Lung microvascular endothelial cell (primary cell): ENCODE measurements around the gene TTLL10. TPM values are rescaled to one million over a fixed set of nuclear protein-coding genes. Genes with fewer than 3 reads are reported as not detected.
A peak's percentile ranks its signal among the peaks of the same experiment; 100 is the strongest.

Experiments used
- DNase-seq, 2 donors: peaks; one replicate each; pipeline versions ENCODE4 v3.0.0 to v3.0.0-alpha.2; 2010; ENCODE audit warnings: low read depth in 2 of 2
- total RNA-seq: library from RNA; depleted of rRNA; stranded (reverse); fragments of >200 nt; gene quantifications from 2 replicates; pipeline ENCODE4 v1.2.1, GENCODE V29; 2014

The TTLL10 gene
- total RNA-seq, 1 donor from 2014 or later: not detected

DNA sequence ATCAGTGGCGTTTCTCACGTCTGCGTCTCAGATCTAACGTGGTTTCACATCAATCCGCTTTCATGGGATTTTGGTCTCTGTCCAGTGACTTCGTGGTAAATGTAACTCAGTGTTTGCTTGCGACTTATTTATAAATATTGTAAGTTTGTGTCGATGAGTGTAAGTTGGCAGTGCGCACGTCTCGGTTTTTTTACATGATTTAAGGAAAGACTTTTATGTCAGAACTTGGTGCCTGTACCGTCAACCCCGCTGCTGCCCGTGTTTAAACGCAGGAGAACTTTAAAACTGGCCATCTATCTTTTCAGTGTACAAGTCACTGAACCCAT, 59.9 kb downstream of the TTLL10 start:
- DNase-seq: no peak

DNA sequence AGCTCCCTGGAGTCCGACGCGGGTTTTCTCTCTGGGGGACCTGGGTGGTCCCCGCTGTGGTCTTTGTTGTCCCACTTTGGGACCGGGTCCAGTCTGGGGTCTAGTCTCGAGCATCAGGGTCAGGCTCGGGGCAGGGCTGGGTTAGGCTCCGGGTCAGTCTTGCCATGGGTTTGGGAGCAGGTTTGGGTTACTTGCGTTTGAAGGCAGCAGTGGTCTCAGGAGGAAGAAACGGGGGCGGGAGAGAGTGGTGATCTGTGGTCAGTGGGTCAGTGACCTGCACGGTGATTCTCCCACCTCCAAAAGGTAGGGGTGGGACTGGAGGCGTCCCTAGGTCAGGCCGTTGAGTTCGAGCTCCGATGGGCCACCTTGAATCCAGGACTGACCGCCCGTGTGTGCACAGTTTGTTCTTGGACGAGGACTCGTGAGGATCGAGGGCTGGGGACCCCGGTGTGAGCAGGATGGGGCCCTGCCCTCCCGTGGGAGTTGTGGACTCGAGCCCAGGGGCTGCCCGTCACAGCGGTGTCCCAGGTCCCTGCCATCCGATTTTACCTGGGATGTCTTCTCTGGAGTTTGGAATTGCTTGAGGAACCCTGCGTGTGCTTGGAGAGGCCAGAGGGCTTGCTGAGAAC, 60.6 kb downstream of the TTLL10 start:
- no peak for DNase-seq

DNA sequence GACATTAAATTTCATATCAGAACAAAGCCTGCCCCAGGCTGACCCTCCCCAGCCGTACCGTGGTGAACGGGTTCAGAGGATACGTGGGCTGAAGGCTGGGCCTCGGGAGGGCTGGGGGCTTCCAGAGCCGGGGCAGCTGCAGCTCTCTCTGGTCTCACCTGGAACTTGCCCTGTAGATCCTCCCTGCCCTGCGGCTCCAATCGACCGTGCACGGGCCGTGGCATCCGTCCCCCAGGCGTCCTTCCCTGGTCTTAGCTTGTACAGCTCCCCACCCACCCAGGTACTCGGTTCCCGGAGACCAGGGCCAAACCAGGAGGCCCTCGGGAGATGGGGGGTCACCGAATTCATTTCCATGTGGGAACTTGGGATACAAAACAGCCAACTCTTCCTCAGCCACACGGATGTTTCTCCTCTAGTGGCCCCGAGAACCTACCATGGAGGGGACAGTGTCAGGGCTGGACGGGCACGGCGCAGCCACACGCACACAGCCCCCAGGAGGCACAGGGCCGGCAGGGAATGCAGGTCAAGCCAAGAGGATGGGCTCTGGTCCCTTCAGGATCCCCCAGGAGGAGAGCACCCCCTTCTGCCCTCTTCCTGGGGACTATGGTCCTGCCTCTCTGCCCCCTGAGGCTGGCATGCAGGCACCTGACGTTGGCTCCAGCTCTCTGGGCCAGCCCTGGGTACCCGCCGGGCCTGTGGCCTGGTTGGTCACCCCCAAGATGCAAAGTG, 61.5 kb downstream of the TTLL10 start:
- DNase-seq: no peak

DNA sequence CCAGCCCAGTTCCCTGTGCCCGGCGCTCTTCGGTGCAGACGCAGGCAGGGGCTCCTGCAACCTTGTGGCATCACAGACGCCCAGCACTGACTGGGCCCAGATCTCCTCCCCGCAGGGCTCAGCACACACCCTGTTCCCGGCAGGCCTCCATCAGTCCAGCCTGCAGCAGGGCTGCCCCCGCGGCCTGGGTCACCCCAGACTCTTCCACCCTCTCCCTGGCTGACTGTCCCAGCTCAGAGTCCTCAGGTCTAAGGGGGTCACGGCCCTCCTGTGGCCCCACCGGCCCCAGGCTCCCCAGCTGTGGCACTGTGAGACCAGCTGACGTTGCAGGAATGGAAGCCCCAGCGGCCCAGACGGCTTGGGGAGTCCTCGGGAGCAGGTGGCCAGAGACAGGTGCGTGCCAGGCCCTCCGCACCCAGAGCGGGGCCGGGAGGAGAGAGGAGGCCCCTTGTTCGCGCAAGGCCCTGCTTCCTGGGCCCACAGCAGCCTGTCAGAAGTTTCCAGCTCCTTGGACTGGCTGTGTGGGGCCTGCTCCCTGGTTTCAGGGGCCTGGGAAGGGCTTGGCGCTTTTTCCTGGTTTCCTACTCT, 62.6 kb downstream of the TTLL10 start:
- DNase-seq: no peak

DNA sequence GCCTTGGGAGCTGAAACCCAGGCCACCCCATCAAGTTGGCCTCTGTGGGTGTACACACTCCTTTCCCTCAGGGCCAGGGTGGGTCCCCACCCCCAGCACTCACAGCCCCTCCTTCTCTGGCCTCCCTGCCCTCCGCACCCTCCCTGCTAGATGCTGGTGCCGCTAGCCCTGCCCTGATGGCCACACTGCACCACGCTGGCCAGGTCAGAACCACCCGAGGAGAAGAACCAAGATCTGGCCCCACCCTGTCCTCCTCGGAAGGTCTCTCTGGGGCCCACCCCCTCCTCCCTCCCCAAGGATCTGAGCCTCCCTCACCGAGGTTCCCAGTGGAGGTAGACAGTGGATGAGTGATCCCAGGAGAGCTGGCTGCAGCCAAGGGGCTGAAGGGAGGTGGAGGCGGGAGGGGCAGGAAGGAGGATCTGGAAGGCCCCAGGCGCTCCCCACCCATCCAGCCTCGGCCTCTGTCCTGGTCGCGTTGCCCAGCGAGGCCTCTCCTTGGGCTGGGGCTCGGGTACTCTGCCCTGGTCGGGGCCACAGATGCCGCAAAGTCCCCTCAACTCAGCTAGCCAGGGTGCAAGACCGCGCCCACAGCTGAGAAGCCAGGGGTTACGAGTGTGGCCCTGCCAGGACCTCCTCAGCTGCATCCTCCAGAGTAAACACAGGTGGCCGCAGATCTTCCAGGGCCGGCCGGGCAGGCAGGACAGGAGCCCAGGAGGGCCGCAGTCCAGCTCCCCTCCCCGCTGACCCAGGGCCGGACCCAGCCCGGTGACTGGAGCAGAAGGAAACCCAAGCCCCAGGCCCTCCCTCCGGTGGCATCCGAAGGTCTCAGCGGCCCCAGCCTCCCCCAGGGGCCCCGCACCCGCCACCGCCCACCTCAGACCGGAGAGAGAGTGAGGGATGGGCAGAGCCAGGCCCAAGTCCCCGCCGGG, 63.5 kb downstream of the TTLL10 start:
- no peak for DNase-seq

DNA sequence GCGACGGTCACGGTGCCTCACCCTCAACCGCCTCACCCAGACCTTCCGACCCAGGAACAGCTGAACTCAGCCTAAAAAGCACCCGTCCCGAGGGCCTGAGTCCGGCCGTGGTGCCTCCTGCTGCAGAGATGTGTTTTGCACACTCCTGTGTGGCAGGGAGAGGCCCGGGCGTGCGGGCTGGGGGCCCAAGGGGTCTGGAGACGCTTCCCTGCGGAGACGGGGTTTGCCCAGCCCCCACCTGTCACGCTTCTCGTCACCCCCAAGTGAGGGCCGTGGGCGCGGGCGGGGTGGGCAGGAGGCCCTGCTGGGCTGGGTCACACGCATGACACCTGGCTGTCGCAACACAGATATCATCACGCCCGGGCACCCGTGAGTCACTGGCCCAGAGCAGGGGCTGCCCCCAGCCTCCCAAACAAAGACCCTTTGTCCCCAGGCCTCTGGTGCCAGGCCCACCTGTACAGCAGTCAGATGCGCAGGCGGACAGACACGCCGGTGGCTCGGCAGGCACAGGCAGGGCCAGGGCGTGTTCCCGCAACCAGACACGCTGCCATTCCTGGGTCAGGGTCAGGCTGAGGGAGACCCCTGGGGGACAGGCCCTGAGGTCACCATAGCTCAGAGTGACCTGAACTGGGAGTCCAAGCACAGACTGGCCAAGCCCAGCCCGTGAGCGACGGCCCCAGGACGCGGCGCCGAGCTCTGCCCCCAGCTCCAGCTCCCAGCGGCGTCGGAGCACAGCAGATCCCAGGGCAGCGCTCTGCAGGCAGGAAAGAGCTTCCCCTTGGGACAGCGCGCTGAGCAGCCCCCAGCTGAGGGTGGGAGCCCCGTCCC, 64.4 kb downstream of the TTLL10 start:
- no peak for DNase-seq

DNA sequence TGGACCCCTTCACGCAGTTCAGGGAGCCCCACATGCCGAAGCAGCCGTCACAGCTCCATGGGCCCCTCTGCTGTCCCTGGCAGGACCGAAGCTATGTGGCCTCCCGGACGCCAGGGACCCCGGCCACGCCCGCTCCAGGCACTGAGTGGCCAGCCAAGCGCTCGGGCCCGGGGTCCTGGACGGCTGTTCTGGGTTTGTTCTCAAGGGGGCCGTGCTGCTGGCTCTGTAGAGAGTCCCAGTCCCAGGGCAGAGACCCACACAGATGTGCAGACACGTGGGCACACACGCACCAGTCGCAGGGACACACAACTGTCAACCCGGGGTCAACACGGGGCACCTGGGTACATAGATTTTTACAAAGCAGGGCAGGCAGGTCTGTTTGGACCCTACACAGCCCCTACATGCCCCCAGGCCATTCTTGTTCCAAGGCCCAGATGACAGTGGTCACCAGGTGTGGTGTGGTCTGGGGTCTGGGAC, 65.1 kb downstream of the TTLL10 start:
- no peak for DNase-seq

DNA sequence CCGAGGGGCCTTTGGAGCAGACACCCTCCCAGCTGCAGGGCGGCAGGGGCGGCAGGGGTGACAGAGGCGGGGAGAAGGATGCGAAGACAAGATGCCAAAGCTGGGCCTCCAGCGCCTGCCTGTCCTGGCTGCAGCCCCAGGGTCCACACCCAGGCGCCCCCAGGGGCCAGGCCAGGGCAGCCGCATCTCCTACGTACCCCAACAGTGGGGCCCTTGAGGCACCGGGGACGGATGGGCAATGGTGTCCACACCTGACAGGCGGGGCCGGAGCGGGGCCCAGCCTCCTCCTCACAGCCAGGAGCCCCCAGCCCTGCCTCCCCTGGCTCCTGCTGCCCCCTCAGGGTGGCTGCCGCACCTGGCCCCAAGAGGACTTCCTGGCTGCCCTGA, 65.5 kb downstream of the TTLL10 start:
- no peak for DNase-seq

DNA sequence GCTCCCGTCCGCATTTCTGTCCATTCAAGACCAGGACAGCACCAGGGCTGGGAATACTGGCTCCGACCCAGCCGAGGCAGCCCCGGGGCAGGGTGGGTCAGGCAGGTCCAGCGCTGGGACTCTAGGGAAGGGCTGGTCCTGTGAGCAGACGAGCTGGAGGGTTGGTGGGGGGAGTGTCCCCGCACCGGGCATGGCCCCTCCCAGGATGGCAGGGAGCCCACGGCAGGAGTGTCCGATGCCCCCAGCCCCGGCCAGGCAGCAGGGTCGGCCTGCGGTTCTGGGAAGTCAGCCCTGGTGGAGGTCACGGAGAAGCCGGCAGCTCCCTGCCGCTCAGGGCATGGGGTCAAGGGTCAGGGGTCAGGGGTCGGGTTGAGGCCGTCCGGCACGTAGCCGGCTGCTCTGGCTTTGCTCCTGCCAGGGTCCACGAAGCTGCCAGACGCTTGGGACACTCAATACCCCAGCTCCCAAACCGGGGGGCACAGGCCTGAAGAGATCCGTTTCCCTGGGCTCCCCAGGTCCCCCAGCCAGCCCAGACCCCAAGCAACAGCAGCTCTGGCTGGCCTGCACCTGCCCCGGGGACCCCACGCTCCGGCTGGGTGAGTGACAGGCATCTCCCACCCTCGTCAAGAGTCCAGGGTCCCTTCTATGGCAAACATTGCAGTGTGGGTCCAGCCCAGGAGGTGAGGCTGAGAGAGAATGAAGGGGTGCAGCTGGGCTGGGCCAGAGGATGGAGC, 66.1 kb downstream of the TTLL10 start:
- no peak for DNase-seq

DNA sequence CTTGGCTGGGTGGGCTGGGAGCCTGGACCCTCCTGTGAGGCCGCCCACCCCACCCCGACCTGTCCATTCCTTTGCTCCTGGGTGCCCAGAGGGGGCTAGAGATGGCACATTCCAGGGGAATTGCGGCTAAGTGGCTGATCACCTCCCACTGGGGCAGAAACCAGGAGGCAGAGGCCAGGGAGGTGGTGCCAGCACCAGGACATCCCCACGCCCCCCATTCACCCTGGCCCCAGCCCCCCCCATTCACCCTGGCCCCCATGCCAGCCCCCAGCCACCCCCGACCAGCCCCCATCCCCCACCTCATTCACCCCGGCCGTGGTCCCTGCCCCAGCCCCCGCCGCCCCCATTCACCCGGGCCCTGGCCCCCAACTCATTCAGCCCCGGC, 66.7 kb downstream of the TTLL10 start:
- DNase-seq: no peak

DNA sequence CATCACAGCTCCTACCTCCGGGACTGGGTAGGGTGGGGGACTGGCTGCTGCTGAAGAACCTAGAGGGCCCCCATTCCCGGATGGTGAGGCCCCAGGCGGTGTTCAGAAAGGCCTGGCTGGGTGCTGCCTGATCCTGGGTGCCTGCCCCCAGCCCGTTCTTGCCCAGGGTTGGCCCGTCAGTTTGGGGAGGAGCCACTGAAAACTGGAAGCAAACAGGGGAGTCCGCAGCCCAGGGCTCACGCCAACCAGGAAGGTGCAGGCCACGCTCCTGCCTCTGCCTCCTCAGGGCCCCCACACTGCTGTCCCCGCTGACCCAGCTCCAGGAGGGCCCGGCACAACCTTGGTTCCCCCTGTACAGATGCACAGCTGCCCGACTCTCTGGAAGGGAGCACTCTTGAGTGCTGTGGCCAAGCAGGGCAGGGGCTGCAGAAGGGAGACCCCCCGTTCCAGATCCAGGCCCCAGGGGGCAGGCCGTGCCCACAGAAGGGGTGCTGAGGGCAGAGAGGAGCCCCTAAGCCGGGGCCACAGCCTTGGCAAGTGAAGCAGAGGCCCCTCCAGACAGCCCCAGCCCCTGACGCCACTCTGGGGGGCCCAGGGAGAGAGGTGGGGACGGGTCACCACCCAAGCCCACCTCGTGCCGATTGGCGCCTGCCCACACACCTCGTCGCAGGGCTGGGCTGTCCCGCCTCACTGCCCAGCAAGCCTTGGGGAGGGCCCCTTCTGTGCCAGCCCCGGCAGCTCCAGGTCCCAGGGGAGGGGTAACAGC, 67.3 kb downstream of the TTLL10 start:
- DNase-seq: no peak

DNA sequence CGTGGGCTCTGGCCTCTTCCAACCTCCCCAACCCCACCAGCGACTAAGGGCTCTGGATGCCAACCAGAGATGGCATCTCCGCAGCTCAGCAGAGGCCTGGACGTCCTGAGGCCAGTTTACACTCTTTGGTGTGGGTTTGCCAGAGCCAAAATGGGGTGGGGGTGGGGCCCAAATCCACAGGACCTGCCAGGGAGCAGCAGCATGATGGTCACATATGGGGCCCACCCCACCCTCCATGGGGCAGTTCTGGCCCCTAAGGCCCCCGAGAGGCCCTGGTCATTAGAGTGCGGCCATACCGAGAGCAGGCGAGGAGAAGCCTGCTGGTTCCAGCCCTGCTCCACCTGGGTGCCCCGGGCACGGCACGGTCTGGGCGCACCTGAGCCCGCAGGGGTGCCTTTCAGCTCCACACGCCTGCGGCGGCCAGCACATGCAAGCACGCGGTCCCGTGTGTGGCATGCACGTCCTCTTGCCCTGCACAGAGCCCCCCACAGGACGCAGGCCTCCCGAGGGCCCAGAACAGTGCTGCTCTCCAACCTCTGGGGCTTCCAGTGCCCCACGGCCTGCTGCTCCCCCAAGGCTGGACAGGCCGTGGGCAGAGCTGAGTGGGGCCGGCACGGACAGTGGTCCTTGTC, 68.0 kb downstream of the TTLL10 start:
- DNase-seq: no peak

DNA sequence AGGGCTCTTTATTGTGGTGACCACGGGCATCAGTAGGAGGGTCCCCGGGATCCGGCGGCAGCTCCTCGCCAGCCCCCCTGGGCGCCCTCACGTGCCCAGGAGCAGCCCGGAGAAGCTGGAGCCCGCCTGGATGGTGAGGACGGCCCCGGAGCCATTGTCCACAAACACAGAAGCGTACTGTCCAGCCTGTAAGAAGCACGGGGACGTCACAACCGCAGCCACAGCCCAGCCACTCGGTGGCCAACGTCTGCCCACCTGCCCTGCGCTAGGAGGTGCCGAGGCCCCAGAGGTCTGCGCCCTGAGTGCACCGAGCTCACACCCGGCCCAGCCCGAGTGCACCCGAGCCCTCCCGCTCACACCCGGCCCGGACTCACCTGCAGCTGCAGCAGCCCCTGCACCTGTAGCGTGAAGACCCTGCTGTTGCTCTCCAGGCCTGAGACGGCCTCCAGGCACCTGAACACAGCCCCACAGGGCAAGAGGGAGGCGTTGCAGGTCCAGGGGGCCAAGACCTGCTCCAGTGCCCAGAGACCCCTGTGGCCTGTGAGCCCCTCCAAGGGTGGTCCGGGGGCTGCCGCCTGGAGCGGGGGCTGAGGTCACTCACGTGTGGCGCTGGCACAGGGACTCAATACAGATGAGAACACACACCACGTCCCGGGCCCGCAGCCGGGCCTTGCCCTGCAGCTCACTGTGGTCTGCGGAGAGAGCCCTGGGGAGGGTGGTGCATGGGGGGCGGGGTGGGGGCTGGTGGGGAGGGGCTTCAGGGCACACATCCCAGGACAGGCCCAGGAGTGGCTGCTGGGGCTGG, 69.0 kb downstream of the TTLL10 start:
- no peak for DNase-seq

DNA sequence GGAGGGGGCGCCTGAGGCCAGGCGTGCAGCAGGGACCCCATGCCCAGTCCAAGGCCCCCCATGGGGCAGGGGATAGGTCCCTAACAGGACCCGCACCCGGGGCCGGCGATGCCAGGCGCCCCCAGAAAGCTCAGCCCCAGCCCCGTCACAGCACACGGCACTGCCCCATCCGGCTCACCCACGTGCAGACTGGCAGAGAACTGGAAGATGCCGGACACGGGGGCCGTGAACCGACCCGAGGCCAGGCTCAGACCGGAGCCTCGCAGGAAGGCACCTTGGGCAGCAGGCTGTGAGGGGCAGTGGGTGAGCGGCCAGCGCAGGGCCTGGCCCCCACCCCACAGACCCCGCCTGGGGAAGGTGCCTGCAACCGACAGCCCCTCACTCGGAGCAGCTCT, 69.6 kb downstream of the TTLL10 start:
- no peak for DNase-seq

DNA sequence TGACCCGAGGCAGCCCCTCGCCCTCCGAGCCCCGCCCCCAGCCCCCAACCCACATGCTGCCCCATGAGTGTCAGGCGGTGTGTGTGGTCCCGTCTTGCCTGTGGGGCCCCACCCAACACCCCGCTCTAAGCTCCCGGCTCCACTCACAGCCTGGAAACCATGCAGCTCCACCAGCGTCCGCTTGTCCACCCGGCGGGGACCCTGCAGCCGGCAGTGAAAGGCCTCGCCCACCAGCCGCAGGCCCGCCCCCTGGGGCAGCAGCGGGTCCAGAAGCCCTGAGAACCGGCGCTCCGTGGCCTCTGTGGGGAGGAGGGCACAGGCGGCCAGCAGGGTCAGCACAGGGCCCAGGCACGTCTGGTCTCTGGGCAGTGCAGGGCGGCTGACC, 70.1 kb downstream of the TTLL10 start:
- DNase-seq: no peak

DNA sequence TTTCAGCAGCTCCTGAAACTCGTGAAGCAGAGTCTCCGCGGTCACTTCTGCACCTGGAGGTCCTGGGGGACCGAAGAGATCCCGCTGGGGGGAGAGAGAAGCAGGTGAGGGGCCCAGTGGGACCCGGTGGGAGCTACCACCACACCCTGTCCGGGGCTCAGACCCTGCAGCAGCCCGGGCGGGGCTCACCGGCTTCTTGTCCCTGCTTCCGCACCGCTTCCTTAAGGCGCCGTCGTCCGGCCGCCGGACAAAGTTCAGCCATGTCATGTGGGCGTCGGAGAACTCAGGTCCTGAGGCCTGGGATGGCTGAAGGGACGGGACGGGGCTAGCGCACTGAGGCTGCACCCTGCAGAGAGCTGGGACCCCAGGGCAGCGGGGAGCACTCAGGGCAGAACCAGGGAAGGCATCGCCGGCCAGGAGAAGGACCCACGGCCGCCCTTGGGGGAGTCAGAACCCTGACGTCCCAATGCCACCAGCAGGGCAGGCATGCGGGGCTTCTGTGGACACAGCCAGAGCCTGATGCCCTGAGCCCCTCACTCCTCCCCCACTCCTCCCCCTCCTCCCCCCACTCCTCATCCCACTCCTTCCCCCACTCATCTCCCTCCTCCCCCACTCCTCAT, 70.6 kb downstream of the TTLL10 start:
- DNase-seq: peak in 1 of 2 donors; percentile 35

DNA sequence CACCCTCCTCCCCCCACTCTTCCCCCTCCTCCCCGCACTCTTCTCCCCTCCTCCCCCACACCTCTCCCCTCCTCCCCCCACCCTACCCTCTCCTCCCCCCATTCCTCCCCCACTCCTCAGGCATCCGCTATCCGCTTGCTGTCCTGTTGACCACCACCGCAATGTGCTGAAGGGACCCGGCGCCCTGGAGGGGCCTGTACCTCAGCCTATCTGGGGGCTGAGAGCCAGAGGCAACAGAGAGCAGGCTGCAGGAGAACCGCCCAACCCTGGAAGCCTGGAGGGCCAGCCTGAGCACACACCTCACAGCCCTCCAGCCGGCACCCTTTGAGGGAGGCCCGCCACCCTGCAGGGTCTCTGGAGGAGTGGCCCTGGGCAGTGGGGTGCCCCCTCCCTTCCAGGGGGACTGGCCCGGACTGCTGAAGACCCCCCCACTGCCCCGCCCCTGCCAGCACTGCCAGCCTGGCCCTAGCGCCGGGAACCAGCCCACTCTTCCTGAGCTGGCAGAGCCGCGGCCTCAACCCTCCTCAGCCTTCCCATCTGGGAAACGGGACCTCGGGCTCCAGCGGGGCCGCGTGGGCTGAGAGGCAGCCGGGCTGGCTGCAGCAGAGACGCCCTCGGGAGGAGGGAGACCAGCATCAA, 71.6 kb downstream of the TTLL10 start:
- no peak for DNase-seq
